HepG2 (cell line): ENCODE data around the gene PCAT6. TPM values are rescaled to one million over a fixed set of nuclear protein-coding genes. Genes with fewer than 3 reads are reported as not detected.
A peak's percentile ranks its signal among the peaks of the same experiment; 100 is the strongest.

ENCODE experiments used
- AGO1 ChIP-seq: fragments of 200-400 bp; formaldehyde crosslinking; IDR thresholded peaks from 2 replicates; pipeline ENCODE4 v1.6.1; 2017; ENCODE audit warnings: mild to moderate bottlenecking, low read depth, low read length, moderate library complexity; ENCODE audit not compliant: poor library complexity, severe bottlenecking
- ARNTL ChIP-seq: sonication (generic); formaldehyde crosslinking; IDR thresholded peaks from 2 replicates; pipeline ENCODE4 v1.4.0; 2020; ENCODE audit warnings: mild to moderate bottlenecking, missing genetic modification reagents
- FOSL2 ChIP-seq: sonication (generic); formaldehyde crosslinking; IDR thresholded peaks from 2 replicates; pipeline ENCODE4 v1.4.0; 2020; ENCODE audit warnings: missing genetic modification reagents
- FOXO1 ChIP-seq: sonication (generic); formaldehyde crosslinking; IDR thresholded peaks from 2 replicates; pipeline ENCODE4 v1.4.0; 2020; ENCODE audit warnings: missing genetic modification reagents
- FOXP4 ChIP-seq: sonication (generic); formaldehyde crosslinking; IDR thresholded peaks from 2 replicates; pipeline ENCODE4 v1.4.0; 2020; ENCODE audit warnings: missing genetic modification reagents
- MED1 ChIP-seq: sonication (generic); formaldehyde crosslinking; IDR thresholded peaks from 2 replicates; pipeline ENCODE4 v1.4.0; 2020; ENCODE audit warnings: missing genetic modification reagents
- MXD1 ChIP-seq: sonication (generic); formaldehyde crosslinking; IDR thresholded peaks from 2 replicates; pipeline ENCODE4 v1.4.0; 2020; ENCODE audit warnings: mild to moderate bottlenecking, missing genetic modification reagents
- POLR2AphosphoS5 ChIP-seq: IDR thresholded peaks from 2 replicates; pipeline ENCODE4 v1.6.1; 2012; ENCODE audit warnings: low read depth, low read length
- RORA ChIP-seq: sonication (generic); formaldehyde crosslinking; IDR thresholded peaks from 2 replicates; pipeline ENCODE4 v1.5.0; 2020; ENCODE audit warnings: mild to moderate bottlenecking, missing genetic modification reagents, moderate library complexity
- SP5 ChIP-seq: IDR thresholded peaks from 2 replicates; pipeline ENCODE4 v1.6.1; 2016; ENCODE audit warnings: low read depth, borderline replicate concordance
- TBX2 ChIP-seq: sonication (generic); formaldehyde crosslinking; IDR thresholded peaks from 2 replicates; pipeline ENCODE4 v1.5.0; 2020; ENCODE audit warnings: missing genetic modification reagents, mild to moderate bottlenecking, borderline replicate concordance
- TEAD3 ChIP-seq: optimal IDR thresholded peaks from 2 replicates; pipeline ENCODE3; 2016; ENCODE audit warnings: borderline replicate concordance
- TFAP4 ChIP-seq: sonication (generic); IDR thresholded peaks from 2 replicates; pipeline ENCODE4 v1.6.1; 2016; ENCODE audit warnings: low read depth, borderline replicate concordance
- TOPORS ChIP-seq: sonication (generic); formaldehyde crosslinking; IDR thresholded peaks from 2 replicates; pipeline ENCODE4 v1.8.0; 2023; ENCODE audit warnings: mild to moderate bottlenecking, missing genetic modification reagents
- XRCC5 ChIP-seq: fragments of 200-400 bp; formaldehyde crosslinking; optimal IDR thresholded peaks from 2 replicates; pipeline ENCODE3; 2017; ENCODE audit warnings: mild to moderate bottlenecking, low read length
- ZBTB7B ChIP-seq: sonication (generic); formaldehyde crosslinking; IDR thresholded peaks from 2 replicates; pipeline ENCODE4 v1.4.0; 2020; ENCODE audit warnings: missing genetic modification reagents
- ZFX ChIP-seq: sonication (generic); formaldehyde crosslinking; IDR thresholded peaks from 2 replicates; pipeline ENCODE4 v1.4.0; 2020; ENCODE audit warnings: mild to moderate bottlenecking, low read depth, missing genetic modification reagents, moderate library complexity
- ZNF207 ChIP-seq: fragments of 450-650 bp; IDR thresholded peaks from 2 replicates; pipeline ENCODE4 v1.6.1; 2016; ENCODE audit warnings: antibody characterized with exemption, borderline replicate concordance
- ZNF253 ChIP-seq: sonication (generic); formaldehyde crosslinking; IDR thresholded peaks from 2 replicates; pipeline ENCODE4 v1.8.0; 2022; ENCODE audit warnings: mild to moderate bottlenecking, missing genetic modification reagents, borderline replicate concordance
- ZNF296 ChIP-seq: sonication (generic); formaldehyde crosslinking; conservative IDR thresholded peaks from 2 replicates; pipeline ENCODE4 v1.5.0; 2020; ENCODE audit warnings: mild to moderate bottlenecking, missing genetic modification reagents
- ZNF619 ChIP-seq: sonication (generic); formaldehyde crosslinking; IDR thresholded peaks from 2 replicates; pipeline ENCODE4 v1.4.0; 2020; ENCODE audit warnings: mild to moderate bottlenecking, missing genetic modification reagents
- ZNF777 ChIP-seq: sonication (generic); formaldehyde crosslinking; IDR thresholded peaks from 2 replicates; pipeline ENCODE4 v1.4.0; 2020; ENCODE audit warnings: missing genetic modification reagents
- ZNF792 ChIP-seq: IDR thresholded peaks from 2 replicates; pipeline ENCODE4 v1.6.1; 2016
- polyA plus RNA-seq, 8 experiments: library from polyadenylated mRNA; depleted of rRNA in 3 of 8; stranded (reverse) in 7 of 8; unstranded in 1 of 8; fragments of >200 nt; fragmentation: Illumina TruSeq in 4 of 8; extraction: Trizol in 4 of 8; gene quantifications; 2 replicates each; pipeline versions ENCODE4 v1.2.1 to v1.2.3, GENCODE V29; 2011 to 2016; ENCODE audit warnings: low read depth in 4 of 8, missing spikeins in 1 of 8, mixed read lengths in 1 of 8; ENCODE audit not compliant: insufficient read depth in 1 of 8
- total RNA-seq, 5 experiments: library from RNA; depleted of rRNA; stranded (reverse); fragments of >200 nt; fragmentation: Illumina TruSeq; extraction: Trizol; gene quantifications; 2 replicates each; pipeline ENCODE4 v1.2.3, GENCODE V29; 2016; ENCODE audit warnings: low read depth in 1 of 5
- TF ChIP-seq, protein P1 (sequence below): sonication (generic); formaldehyde crosslinking; IDR thresholded peaks from 2 replicates; pipeline ENCODE4 v1.5.0; 2020; ENCODE audit warnings: mild to moderate bottlenecking, missing genetic modification reagents, borderline replicate concordance

Gene PCAT6
- total and polyA plus RNA-seq, 2 of the 13 experiments (the other 11 are each of a cell fraction or from before 2014, with no cell fraction given) = 0.60 to 4.4 TPM

GRCh38 chr1:202857136-202857610, 46.4 kb downstream of the PCAT6 start (continued):
- TF ChIP-seq FOXP4 (CRISPR knock-in tag) = peak; percentile 39; the same call in 1 of the 2 replicates
- peak; percentile 34 for TF ChIP-seq TFAP4
- no peak for TF ChIP-seq TOPORS (CRISPR knock-in tag)
- TF ChIP-seq ZFX (CRISPR knock-in tag) = peak; percentile 11; the same call in 1 of the 2 replicates
- TF ChIP-seq AGO1 = no peak
- TF ChIP-seq FOSL2 (CRISPR knock-in tag) = peak; percentile 5; the same call in 1 of the 2 replicates
- no peak for TF ChIP-seq ZNF207
- 0 out of 2 replicates have a peak, but pooled peaks have one; percentile 21 for TF ChIP-seq ZNF777 (CRISPR knock-in tag)
- no peak for TF ChIP-seq POLR2AphosphoS5
- TF ChIP-seq RORA = no peak
- TF ChIP-seq, protein P1, sequence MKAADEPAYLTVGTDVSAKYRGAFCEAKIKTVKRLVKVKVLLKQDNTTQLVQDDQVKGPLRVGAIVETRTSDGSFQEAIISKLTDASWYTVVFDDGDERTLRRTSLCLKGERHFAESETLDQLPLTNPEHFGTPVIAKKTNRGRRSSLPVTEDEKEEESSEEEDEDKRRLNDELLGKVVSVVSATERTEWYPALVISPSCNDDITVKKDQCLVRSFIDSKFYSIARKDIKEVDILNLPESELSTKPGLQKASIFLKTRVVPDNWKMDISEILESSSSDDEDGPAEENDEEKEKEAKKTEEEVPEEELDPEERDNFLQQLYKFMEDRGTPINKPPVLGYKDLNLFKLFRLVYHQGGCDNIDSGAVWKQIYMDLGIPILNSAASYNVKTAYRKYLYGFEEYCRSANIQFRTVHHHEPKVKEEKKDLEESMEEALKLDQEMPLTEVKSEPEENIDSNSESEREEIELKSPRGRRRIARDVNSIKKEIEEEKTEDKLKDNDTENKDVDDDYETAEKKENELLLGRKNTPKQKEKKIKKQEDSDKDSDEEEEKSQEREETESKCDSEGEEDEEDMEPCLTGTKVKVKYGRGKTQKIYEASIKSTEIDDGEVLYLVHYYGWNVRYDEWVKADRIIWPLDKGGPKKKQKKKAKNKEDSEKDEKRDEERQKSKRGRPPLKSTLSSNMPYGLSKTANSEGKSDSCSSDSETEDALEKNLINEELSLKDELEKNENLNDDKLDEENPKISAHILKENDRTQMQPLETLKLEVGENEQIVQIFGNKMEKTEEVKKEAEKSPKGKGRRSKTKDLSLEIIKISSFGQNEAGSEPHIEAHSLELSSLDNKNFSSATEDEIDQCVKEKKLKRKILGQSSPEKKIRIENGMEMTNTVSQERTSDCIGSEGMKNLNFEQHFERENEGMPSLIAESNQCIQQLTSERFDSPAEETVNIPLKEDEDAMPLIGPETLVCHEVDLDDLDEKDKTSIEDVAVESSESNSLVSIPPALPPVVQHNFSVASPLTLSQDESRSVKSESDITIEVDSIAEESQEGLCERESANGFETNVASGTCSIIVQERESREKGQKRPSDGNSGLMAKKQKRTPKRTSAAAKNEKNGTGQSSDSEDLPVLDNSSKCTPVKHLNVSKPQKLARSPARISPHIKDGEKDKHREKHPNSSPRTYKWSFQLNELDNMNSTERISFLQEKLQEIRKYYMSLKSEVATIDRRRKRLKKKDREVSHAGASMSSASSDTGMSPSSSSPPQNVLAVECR (CRISPR knock-in tag) = peak; percentile 60; the same call in 1 of the 2 replicates
- peak; percentile 77 for TF ChIP-seq FOXO1 (CRISPR knock-in tag)
- no peak for TF ChIP-seq ZNF619 (CRISPR knock-in tag)
- TF ChIP-seq XRCC5 = peak; percentile 46
- TF ChIP-seq ARNTL (CRISPR knock-in tag) = no peak
- TF ChIP-seq ZNF792 = 0 out of 2 replicates have a peak, but pooled peaks have one; percentile 55
- TF ChIP-seq ZNF296 (CRISPR knock-in tag) = no peak
- peak; percentile 45 for TF ChIP-seq TEAD3
- TF ChIP-seq ZBTB7B = peak; percentile 70; the same call in 1 of the 2 replicates
- no peak for TF ChIP-seq MXD1 (CRISPR knock-in tag)
- 0 out of 2 replicates have a peak, but pooled peaks have one; percentile 18 for TF ChIP-seq TBX2 (CRISPR knock-in tag)
- peak; percentile 17; the same call in 1 of the 2 replicates for TF ChIP-seq MED1 (CRISPR knock-in tag)
- peak; percentile 60; the same call in 1 of the 2 replicates for TF ChIP-seq SP5
- no peak for TF ChIP-seq ZNF253 (CRISPR knock-in tag)
